Cortex of kidney (tissue), 1 donor: ENCODE measurements around the gene SLC26A4.

ENCODE experiments used
- DNase-seq: peaks from one replicate; lab custom pipeline; 2025; lab: John Stamatoyannopoulos, UW

SLC26A4 gene

GRCh38 chr7:107697321-107698049, 36.9 kb downstream of the SLC26A4 start:
- no peak for DNase-seq

DNA sequence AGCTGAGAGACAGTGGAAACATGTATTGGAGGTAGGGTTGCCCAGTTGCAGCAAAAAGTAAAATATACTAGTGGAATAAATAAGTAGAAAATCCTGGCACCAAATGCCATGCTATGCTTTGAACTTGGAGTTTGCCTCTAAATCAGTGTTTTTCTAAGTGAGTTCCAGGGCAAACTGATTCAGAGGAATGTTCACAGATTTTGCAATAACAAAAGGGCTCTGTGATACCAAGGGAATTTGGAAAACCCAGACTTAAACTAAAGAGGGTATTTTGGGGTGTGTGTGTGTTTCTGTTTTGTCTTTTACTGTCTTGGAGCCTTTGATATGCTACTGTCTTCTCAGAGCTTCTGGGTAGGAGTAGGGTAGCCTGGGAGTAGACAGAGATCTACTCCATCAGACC, 39.9 kb downstream of the SLC26A4 start:
- no peak for DNase-seq

DNA sequence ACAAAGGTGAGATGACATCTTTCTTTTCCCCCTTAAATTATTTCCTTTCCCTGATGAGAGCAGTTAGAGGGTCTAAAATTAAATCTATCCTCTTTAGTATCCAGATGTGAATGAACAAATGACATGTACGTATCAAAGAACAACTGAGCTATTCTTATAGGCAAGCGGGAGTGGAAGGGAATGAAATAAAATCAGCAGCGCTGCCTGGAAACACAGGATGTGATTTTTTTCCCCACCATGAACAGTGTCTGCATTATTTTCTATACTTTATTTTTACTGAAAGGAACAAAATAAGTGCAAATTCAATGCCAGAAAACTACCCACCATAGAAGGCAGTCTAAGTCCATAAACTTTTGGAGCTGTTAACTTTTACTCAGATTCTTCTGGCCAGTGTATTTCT, 40.6 kb downstream of the SLC26A4 start:
- DNase-seq = no peak

- no peak for DNase-seq
These were observed 42.6 kb downstream of the SLC26A4 start for GRCh38 chr7:107703219-107703618.

GRCh38 chr7:107703872-107704271, 43.2 kb downstream of the SLC26A4 start:
- DNase-seq = no peak

GRCh38 chr7:107708956-107709355, 48.3 kb downstream of the SLC26A4 start:
- DNase-seq = no peak

GRCh38 chr7:107711301-107711700, 50.7 kb downstream of the SLC26A4 start:
- DNase-seq = no peak

DNA sequence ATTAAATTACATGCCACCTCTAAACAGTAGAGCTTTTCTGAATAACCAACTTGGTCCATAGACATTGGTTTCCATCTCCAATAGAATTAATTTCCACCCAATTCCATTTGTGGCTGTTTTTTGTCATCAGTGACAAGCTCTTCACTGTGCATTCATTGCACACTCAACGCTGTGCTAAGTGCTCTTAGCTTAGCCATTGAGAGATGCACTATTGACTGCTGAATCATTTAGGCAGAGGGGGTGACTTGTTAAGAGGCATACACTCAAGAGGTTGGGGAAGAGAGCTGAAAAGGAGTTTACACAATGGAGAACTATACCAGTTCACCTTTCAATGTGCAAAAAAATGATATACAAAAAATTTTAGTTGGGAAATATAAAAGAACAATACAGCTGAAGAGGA, 51.4 kb downstream of the SLC26A4 start:
- DNase-seq = no peak

GRCh38 chr7:107712896-107713295, 52.3 kb downstream of the SLC26A4 start:
- no peak for DNase-seq

DNA sequence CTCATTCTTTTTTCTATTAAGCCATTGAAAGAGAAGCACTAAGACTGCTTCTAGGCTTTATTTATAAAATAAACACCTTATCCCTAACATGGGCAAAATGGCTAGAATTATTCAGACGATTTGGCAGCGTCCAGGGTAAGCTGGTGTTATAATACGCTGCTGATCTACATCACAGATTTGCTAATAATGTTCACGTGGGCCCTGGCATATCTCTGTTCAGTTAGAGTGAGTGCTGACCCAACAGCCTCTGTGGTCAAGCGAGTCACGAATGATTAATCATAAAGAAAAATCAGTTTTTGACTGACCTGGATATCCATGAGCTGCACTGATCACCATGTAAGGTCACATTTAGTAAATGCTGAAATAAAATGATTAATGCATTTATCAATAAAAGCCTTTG, 54.9 kb downstream of the SLC26A4 start:
- no peak for DNase-seq

DNA sequence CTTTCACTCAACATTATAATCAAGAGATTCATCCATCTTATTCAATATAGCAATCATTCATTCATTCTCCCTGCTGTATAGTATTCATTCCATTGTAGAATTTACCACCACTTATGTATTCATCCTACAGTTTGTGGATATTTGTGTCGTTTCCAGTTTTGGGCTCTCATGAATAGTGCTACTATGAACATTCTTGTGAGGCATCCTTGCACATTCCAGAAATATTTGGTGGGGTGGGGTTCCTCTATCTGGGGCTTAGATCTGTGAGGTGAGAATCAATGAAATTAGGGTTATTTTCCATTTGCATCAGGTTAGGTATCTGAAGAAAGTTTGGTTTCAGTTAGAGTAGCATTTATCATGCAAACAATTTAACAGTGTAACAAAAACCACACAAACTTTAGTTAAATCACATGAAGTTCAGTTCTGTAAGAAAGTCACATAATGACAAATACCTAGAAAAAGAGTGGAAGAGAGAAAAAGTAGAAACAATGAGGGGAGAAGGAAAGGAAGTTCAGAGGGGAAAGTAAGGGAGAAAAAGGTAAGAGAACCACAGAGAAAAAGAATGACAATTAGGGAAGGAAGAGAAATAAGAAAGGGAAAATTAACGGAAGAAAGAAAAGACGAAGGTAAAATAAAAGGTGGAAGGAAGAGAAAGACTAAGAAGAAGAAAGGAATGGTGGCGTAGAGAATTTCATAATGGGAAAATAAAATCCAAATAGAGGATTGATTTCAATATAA, 58.0 kb downstream of the SLC26A4 start:
- DNase-seq = no peak

- no peak for DNase-seq
These were observed 60.7 kb downstream of the SLC26A4 start for GRCh38 chr7:107721286-107721685.

GRCh38 chr7:107723255-107723654, 62.6 kb downstream of the SLC26A4 start:
- no peak for DNase-seq

GRCh38 chr7:107725138-107725740, 64.6 kb downstream of the SLC26A4 start:
- DNase-seq = no peak

DNA sequence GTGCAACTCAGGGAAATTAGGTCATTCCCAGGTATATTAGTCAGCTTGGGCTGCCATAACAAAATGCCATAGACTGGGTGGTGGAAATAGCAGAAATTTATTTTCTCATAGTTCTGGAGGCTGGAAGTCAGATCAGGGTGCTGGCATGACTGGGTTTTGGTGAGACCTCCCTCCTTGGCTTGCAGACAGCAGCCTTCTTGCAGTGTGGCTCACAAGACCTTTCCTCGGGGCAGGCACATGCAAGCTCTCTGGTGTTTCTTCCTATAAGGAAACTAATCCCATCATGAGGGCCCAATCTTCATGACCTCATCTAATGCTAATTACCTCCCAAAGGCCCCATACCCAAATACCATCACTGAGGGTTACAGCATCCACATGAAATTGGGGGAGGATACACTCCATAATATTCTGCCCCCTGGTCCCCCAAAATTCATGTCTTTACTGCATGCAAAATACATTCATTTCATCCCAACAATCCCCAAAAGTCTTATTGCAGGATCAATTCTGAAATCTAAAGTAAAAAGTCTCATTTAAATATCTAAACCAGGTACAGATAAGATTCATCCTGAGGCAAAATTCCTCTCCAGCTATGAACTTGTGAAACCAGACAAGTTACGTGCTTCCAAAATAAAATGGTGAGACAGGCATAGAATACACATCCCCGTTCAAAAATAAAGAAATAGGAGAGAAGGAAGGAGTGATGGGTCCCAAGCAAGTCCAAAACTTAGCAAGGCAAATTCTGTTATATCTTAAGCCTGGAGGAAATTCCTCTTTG, 65.9 kb downstream of the SLC26A4 start:
- DNase-seq = no peak

DNA sequence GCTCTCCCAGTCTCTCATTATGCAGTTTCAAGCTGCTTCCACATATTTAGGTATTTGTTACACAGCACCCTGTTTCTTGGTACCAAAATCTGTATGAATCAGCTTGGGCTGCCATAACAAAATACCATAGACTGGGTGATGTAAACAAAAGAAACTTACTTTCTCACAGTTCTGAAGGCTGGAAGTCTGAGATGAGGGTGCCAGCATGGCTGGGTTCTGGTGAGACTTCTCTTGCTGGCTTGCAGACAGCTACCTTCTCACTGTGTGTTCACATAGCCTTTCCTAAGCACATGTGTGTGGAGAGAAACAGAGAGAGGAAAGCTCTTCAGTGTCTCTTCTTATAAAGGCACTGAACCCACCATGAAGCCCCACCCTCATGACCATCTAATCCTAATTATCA, 67.6 kb downstream of the SLC26A4 start:
- DNase-seq = no peak

- DNase-seq = peak; percentile 13
These were observed 82.3 kb downstream of the SLC26A4 start for GRCh38 chr7:107742678-107743566.

DNA sequence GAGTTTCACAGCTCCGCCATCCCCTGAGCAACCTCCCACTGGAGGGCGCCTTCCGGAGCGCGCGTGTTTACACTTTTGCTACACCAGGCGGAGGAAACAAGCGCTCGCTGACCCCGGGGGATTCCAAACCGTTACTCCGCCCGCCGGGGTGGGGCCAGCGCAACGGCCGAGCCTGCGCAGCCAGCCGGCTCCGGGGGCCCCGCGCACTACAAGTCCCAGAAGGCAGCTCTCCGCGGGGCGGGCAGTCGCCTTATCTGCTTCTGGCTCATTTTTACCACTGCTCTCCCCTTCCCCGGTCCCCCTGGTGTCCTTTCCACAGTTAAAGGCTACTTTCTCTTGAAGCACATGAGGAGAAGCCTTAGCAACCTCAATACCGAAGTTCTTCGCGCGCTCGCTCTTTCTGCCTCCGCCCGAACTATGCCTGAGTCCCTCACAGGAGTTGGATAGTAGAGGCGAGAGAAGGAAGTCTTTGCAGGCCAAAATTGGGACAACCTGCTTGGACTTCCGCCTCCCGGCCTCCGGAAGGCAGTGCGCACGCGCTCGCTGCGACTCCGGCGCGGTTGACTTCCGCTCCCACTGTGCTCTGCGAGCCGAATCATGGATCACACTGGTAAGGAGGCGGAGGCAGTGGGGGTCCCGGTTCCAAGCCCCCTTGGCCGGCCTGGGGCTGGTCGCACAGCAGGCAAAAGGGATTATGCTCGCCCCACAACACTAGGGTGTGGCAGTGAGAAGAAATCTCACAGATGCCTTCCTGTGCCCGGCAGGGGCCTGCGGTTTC, 83.1 kb downstream of the SLC26A4 start, which contains the start of gene CBLL1:
TSS of gene CBLL1 (plus strand) at position 576 of the 778 bp plus-strand sequence. CDS start at position 598, 22 bp downstream.
- peak; percentile 86 for DNase-seq

DNA sequence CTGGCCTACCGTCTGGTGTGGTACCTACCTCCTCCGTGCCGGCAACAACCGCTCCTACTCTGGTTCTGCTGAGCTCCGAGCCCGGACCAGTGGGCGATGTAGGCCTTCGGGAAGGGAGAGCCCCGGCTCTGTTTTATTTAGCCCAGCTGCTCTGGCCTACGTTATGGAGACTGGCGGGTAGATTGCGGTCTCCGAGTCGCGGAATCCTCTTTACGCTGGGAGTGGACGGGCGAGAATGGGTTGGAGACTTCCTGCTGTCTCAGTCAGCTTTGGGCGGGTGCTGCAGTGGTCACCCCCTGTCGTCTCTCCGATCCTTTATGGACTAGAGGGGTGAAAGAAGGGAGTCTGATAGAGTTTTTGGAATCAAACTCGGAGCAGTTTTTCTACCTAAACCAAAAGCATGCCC, 83.7 kb downstream of the SLC26A4 start:
- no peak for DNase-seq

GRCh38 chr7:107746006-107746405, 85.4 kb downstream of the SLC26A4 start:
- no peak for DNase-seq
